Cortex of kidney (tissue), 1 donor: Measurements from ENCODE around the gene SRSF10.
"Not testable (repeated sequence)": the region's sequence is repeated elsewhere in the genome, so short reads cannot be mapped to it uniquely, and the experiment has no call there.

Source experiments
- DNase-seq: peaks from one replicate; lab custom pipeline; 2025; lab: John Stamatoyannopoulos, UW

SRSF10 gene

DNA sequence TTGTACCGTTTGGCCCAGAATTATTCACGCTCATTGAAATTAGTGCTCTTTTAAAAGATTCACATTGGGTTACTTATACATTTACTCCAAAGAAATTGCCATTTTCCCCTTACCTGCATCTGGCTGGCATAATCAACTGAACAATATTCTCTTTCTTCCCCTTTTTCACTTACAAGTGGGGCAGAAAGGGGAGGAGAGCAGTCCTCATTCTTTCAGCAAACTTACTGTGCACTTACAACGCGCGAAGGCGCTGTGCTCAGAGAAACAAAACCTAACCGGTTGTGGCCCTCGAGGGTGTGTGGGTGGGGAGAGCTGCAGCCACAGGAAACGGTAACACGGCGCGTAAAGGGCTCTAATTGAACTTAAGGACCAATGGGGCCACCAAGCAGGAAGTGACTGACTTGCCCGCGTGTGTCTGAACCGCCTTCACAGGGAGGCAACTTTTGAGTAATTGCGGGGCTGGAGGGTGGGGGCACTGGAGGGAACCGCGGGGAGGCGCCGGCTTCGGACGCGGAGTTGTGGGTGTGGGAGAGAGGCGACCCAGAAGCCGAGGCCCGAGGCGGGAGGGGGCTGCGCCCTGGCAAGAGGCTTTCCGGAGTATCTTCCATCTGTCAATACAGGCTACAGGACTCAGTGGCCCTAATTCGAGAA lies 21.2 kb downstream of the SRSF10 start:
- no peak for DNase-seq

- not testable (repeated sequence) for DNase-seq
These were observed 21.9 kb downstream of the SRSF10 start for GRCh38 chr1:23958040-23958809.

DNA sequence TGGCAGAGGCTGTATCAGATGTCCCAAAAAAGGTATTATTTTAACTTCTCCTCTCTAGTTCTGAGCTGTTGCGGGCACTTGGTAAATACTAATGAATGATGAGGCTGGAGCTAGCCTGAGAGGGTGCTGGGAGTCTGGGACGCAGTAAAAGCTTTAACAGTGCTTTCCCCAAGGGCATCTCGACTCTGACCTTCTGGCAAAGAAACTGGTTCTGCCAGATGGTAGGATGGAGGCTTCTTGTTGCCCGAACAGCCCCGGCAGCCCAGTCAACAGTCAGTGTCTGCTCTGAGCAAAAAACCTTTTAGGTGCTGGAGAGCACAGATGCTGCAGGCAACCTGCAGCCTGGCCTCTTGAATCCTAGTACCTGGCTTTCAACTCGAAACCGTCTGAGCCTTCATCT lies 23.0 kb downstream of the SRSF10 start:
- DNase-seq: no peak

DNA sequence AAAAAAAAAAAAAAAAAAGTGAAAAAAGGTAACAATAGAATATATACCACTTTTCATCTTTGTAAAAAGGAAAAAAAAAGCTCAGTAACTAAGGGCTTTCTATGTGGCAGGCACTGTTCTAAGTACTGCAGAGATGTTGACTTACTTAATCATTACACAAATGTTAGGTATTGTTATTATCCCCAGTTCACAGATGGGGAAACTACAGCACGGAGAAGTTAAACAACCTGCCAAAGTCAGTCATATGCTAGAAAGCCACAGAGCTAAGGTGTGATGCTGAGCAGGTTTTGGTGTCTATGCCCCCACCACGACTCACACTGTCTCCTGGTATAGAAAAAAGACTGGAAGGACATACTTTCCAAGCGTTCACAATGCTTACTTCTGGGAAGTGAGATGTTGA lies 27.1 kb downstream of the SRSF10 start:
- DNase-seq: no peak

DNA sequence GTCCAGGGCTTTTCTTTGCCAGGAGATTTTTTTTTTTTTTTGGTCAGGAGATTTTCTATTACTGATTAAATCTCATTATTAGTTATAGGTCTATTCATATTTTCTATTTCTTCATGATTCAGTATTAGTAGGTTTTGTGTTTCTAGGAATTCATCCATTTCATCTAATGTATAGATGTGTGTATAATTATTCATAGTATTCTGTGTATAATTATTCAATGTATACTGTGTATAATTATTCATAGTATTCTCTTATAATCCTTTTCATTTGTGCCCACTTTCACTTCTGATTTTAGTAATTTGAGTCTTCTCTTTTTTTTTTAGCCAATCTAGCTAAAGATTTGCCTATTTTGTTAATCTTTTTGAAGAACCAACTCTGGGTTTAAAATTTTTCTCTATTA lies 32.8 kb downstream of the SRSF10 start:
- DNase-seq: no peak

DNA sequence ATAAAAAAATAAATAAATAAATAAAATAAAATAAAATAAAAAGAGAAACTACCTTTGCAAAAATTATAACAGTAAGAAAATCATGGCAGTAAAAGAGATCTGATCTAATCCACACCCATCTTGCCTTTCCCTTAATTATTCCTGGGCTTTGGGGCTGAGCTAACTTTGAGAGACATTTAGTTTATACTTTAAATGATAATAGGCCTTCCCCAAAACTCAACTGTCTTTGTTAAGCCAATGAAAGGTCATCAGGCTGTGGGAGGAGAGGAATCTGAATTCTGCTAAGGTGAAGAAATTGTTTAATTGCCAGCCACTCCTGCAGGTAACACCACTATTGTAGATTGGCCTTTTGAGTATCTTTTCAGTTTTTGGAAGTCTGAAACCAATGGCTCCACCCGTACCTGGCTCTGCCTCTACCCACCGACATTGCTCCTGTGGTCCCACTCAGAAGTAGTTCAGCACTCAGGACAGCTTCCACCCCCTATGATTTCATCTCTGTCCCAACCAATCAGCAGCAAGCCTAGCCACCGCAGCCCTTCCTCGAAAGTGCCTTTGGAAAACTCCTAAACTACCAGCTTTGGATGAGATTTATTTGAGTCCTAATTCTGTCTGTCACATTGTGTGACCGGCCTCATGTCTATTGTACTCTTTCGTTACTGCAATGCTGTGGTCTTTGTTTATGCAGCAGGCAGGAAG lies 43.5 kb downstream of the SRSF10 start:
- no peak for DNase-seq

DNA sequence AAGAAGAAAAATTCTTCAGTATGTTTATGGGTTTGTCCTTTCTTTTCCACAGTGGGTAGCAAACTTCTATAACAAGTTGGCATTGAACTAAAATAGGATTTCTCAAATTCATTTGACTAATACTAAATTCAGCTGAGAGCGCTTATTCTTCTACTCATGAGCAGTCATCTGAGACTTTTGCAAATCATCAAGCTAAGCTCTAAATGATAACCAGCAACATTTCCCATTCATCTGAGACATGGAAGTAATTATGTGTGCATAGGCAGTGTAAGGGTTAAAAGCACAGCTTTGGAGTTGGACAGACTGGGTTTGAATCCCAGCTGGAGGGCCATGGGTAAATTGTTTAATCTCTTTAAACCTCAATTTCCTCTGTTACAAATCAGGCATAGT lies 48.6 kb downstream of the SRSF10 start:
- no peak for DNase-seq

DNA sequence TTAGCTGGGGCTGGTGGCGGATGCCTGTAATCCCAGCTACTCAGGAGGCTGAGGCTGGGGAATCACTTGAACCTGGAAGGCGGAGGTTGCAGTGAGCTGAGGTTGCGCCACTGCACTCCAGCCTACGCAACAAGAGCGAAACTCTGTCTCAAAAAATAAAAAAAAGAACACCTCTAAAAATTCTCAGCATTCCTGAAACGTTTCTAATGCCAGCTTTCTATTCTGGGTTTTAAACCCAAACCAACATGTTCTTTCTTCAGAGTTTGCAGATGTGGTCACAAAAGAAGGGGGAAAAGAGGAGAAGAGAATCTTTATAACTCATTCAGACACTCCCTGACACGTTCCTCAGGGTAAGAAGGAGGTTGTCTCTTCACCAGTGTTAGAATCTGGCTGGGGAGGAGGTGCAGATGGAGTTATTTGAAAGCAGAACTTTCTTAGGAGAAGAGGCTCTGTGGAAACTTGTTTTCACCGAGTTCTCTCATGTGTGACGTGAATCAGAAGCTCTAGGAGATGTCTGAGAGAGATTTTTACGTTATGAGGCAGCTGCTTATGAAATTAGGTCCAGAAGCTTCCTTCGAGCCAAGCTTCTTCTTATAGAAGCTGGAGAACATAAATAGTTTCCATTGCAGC lies 49.2 kb downstream of the SRSF10 start:
- no peak for DNase-seq

- DNase-seq: no peak
These were observed 49.9 kb downstream of the SRSF10 start for GRCh38 chr1:23930270-23930669.

DNA sequence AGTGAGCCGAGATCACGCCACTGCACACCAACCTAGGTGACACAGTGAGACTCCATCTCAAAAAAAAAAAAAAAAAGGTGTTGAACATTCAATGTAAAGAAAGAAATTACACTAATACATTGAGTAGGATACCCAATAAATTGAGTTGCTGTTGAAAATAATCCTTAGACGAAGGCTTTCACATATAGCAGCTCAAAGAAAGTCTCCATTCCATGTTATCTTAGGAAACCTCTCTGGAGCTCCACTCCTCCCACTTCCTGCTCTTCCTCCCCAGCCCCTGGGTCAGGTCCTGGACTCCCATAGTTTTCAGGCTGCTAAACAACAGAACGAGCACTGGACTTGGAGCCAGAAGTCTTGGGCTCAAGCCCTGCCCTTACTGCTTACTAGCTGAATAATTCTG lies 51.3 kb downstream of the SRSF10 start:
- DNase-seq: no peak

GRCh38 chr1:23927097-23927496 lies 53.0 kb downstream of the SRSF10 start:
- no peak for DNase-seq

- no peak for DNase-seq
These were observed 54.8 kb downstream of the SRSF10 start for GRCh38 chr1:23925279-23925678.

GRCh38 chr1:23924601-23925000 lies 55.5 kb downstream of the SRSF10 start:
- DNase-seq: no peak

- DNase-seq: no peak
These were observed 56.3 kb downstream of the SRSF10 start for GRCh38 chr1:23923592-23924499.

DNA sequence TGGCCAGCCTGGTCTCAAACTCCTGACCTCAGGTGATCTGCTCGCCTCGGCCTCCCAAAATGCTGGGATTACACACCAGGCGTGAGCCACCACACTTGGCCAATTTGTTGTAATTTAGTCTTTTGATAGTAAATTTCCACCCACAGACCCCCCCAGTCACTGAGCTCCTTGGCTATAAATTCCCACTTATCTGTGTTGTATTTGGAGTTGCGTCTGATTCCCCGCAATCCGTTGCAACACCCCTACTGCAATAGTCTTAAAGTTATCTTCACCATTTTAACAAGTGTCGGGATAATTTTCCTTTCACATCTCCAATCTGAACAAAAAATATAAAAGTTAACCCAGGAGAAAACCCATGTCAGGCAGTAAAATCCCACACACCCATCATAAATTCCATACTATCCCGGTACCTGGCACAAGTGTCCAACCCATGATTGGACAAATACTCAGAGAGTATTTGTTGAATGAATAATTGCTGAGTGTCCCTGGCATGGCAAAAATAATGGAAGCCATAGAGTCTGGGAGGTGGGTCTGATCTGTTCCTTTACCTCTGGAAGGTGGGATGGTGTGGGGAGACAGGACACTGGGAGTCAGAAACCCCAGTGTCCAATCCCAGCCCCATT lies 57.7 kb downstream of the SRSF10 start:
- DNase-seq: no peak

- no peak for DNase-seq
These were observed 63.7 kb downstream of the SRSF10 start for GRCh38 chr1:23916209-23917131.

DNA sequence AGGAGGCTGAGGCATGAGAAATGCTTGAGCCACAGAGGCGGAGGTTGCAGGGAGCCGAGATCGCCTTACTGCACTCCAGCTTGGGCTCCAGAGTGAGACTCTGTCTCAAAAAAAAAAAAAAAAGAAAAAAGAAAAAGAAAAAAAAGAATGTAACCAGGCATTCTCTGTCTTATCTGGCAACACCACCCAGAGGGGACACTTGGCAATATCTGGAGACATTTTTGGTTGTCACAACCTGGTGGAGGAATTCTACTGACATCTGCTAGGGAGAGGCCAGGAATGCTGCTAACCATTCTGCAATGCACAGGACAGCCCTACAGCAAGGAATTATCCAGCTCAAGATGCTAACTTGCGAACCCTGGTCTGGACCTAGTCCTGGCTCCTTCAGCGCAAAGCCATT lies 64.7 kb downstream of the SRSF10 start:
- DNase-seq: no peak

- DNase-seq: no peak
These were observed 65.2 kb downstream of the SRSF10 start for GRCh38 chr1:23914921-23915320.
